ENCODE data around the gene PCID2. TPM values are rescaled to one million over a fixed set of nuclear protein-coding genes. Genes with fewer than 3 reads are reported as not detected.

PCID2 gene
- total RNA-seq, 4 donors from 2014 or later, result 44.8 to 45.8 (median 44.8) TPM

DNA sequence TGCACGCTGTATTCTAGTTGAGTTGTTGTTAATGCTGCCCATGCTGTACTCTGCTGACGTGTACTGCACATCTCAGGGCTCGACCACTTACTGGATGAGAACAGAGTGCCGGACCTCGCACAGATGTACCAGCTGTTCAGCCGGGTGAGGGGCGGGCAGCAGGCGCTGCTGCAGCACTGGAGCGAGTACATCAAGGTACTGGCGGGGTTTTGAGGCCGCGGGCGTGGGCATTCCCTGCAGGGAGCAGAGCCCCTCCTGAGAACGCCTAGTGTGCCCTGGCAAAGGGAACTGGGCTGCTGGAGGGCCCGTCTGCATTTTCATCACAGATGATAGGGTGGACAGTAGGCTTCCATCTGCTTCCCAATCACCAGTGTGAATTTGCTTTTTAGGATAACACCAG, 30.9 kb upstream of the PCID2 start:
- DNase-seq (ENCODE audit: low spot score), result no peak
- no peak for TF ChIP-seq CTCF (IDR thresholded peaks at IDR 0.05)
- no peak for ATAC-seq (ENCODE audit: low FRiP score)

GRCh38 chr13:113238536-113238935, 30.1 kb upstream of the PCID2 start:
- DNase-seq (ENCODE audit: low spot score), result no peak
- no peak for ATAC-seq (ENCODE audit: low FRiP score)
- no peak for TF ChIP-seq CTCF (IDR thresholded peaks at IDR 0.05)

- DNase-seq (ENCODE audit: low spot score), result no peak
- no peak for ATAC-seq (ENCODE audit: low FRiP score)
These were observed 24.6 kb upstream of the PCID2 start for GRCh38 chr13:113233101-113233500.

GRCh38 chr13:113232208-113233003, 23.9 kb upstream of the PCID2 start:
- no peak for ATAC-seq (ENCODE audit: low FRiP score)
- TF ChIP-seq CTCF (IDR thresholded peaks at IDR 0.05), result no peak
- DNase-seq (ENCODE audit: low spot score), result no peak

More at GRCh38 chr13:113233101-113233500, 24.6 kb upstream of the PCID2 start:
- no peak for TF ChIP-seq CTCF (IDR thresholded peaks at IDR 0.05)

DNA sequence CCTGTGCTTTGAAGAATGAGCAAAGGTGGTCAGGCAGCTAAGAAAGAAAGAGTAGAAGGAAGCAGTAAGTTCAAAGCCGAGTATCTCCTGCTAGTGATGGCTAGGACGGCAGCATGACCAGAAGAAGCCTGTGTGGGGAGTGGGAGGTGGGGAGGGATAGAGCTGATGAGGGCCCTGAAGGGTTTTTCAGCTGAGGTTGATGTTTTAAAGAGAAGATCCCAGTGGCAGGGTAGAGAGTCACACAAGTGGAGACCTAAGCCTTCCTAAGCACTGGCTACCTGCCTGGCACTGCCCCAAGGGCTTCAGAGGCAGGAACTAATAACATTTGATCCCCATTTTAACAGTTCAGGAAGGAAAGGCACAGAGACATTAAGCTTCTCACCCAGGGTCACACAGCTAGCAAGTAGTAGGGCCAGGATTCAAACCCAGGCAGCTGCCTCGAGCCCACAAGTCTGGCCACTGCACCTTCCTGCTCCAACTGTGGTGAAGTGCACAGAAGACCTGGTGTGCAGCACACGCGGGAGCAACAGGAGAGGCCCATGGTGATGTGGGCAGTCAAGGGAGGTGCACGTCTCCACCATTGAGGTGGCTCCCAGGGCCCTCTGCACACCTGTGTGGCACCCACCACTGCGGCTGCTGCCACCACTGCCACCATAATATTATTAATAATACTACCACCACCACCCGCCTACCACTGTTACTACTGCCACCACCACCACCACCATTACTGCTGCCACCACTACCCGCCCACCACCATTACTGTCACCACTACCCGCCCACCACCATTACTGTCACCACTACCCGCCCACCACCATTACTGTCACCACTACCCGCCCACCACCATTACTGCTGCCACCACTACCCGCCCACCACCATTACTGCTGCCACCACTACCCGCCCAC, 23.1 kb upstream of the PCID2 start:
- DNase-seq (ENCODE audit: low spot score), result no peak
- ATAC-seq (ENCODE audit: low FRiP score), result no peak
- TF ChIP-seq CTCF (IDR thresholded peaks at IDR 0.05), result no peak

GRCh38 chr13:113229791-113230190, 21.3 kb upstream of the PCID2 start:
- TF ChIP-seq CTCF (IDR thresholded peaks at IDR 0.05), result no peak
- DNase-seq (ENCODE audit: low spot score) (no peak), ATAC-seq (ENCODE audit: low FRiP score) (no peak)

Data from omental fat pad (tissue), 4 donors.